Neuronal stem cell (in vitro differentiated cells): Measurements from ENCODE around the gene AJUBA.

Experiments used
- DNase-seq: peaks from one replicate; pipeline ENCODE4 v3.0.0-alpha.2; 2013; ENCODE audit warnings: low spot score
- H2AFZ ChIP-seq: one replicate; pipeline ENCODE4 v1.6.1; 2013; ENCODE audit warnings: mild to moderate bottlenecking, low read length, inconsistent platforms
- H2AK5ac ChIP-seq: 2 replicates; pipeline ENCODE4 v1.6.1; 2013; ENCODE audit warnings: low read depth, mild to moderate bottlenecking, inconsistent platforms, low read length, moderate library complexity, mixed read lengths
- H2BK120ac ChIP-seq: 2 replicates; pipeline ENCODE4 v1.6.1; 2013; ENCODE audit warnings: low read depth, mild to moderate bottlenecking, inconsistent platforms, low read length, moderate library complexity, mixed read lengths
- H2BK12ac ChIP-seq: one replicate; pipeline ENCODE4 v1.6.1; 2013; ENCODE audit warnings: low read length, inconsistent platforms
- H2BK15ac ChIP-seq: 2 replicates; pipeline ENCODE4 v1.6.1; 2013; ENCODE audit warnings: mild to moderate bottlenecking, low read length, inconsistent platforms, mixed read lengths
- H2BK5ac ChIP-seq: one replicate; pipeline ENCODE4 v1.6.1; 2013; ENCODE audit warnings: inconsistent platforms, mild to moderate bottlenecking, low read length, moderate library complexity
- H3K14ac ChIP-seq: one replicate; pipeline ENCODE4 v1.6.1; 2013; ENCODE audit warnings: low read length, inconsistent platforms
- H3K18ac ChIP-seq: 2 replicates; pipeline ENCODE4 v1.6.1; 2013; ENCODE audit warnings: low read length, inconsistent platforms
- H3K23ac ChIP-seq: 2 replicates; pipeline ENCODE4 v1.6.1; 2013; ENCODE audit warnings: low read depth, mild to moderate bottlenecking, mixed read lengths, low read length, inconsistent platforms; ENCODE audit not compliant: poor library complexity
- H3K27ac ChIP-seq: replicated peaks from 3 replicates; pipeline ENCODE4 v1.5.1; 2013; ENCODE audit warnings: low read length, inconsistent platforms
- H3K27me3 ChIP-seq, 3 experiments: 2 replicates each; pipeline ENCODE4 v1.6.1; 2013; ENCODE audit warnings: low read length in 3 of 3, mild to moderate bottlenecking in 2 of 3, inconsistent platforms in 1 of 3, low read depth in 1 of 3, mixed read lengths in 1 of 3, moderate library complexity in 1 of 3; ENCODE audit not compliant: control insufficient read depth in 3 of 3, insufficient read depth in 3 of 3
- H3K36me3 ChIP-seq, 2 donors: replicated peaks in 1 of 2; 2 replicates each; pipeline ENCODE4 v1.6.1; 2013; ENCODE audit warnings: low read length in 2 of 2; ENCODE audit not compliant: control insufficient read depth in 2 of 2, insufficient read depth in 2 of 2
- H3K4ac ChIP-seq: 2 replicates; pipeline ENCODE4 v1.6.1; 2013; ENCODE audit warnings: inconsistent platforms, mild to moderate bottlenecking, low read length, moderate library complexity
- H3K4me1 ChIP-seq, 2 donors: 1 replicate in 1 of 2; 2 replicates in 1 of 2; pipeline ENCODE4 v1.6.1; 2013; ENCODE audit warnings: low read length in 2 of 2, low read depth in 1 of 2; ENCODE audit not compliant: control insufficient read depth in 2 of 2, insufficient read depth in 1 of 2
- H3K4me2 ChIP-seq: one replicate; pipeline ENCODE4 v1.6.1; 2013; ENCODE audit warnings: mild to moderate bottlenecking, low read length, inconsistent platforms; ENCODE audit not compliant: insufficient read depth, poor library complexity, severe bottlenecking
- H3K4me3 ChIP-seq, 2 donors: 2 replicates each; pipeline ENCODE4 v1.5.1; 2013; ENCODE audit warnings: low read length in 2 of 2, mild to moderate bottlenecking in 2 of 2, inconsistent platforms in 1 of 2, moderate library complexity in 1 of 2
- H3K79me1 ChIP-seq: one replicate; pipeline ENCODE4 v1.6.1; 2013; ENCODE audit warnings: low read depth, mild to moderate bottlenecking, inconsistent platforms, low read length, moderate library complexity
- H3K9ac ChIP-seq: one replicate; pipeline ENCODE4 v1.6.1; 2013; ENCODE audit warnings: mild to moderate bottlenecking, low read depth, low read length, inconsistent platforms; ENCODE audit not compliant: poor library complexity
- H3K9me3 ChIP-seq, 2 donors: replicated peaks in 1 of 2; 2 replicates each; pipeline versions ENCODE3 to v1.6.1; 2013; ENCODE audit warnings: low read length in 2 of 2, mild to moderate bottlenecking in 2 of 2, inconsistent platforms in 1 of 2, low read depth in 1 of 2, mixed read lengths in 1 of 2, moderate library complexity in 1 of 2; ENCODE audit not compliant: control insufficient read depth in 2 of 2, insufficient read depth in 1 of 2
- H4K8ac ChIP-seq: one replicate; pipeline ENCODE4 v1.6.1; 2013; ENCODE audit warnings: low read depth, mild to moderate bottlenecking, inconsistent platforms, low read length, moderate library complexity
- H4K91ac ChIP-seq: one replicate; pipeline ENCODE4 v1.6.1; 2013; ENCODE audit warnings: low read length, low read depth, mild to moderate bottlenecking, inconsistent platforms; ENCODE audit not compliant: poor library complexity
- WGBS, 2 donors: extraction: QIAGEN DNeasy Blood & Tissue Kit; methylation state at CpG; one replicate each; pipeline ENCODE4 v1.1.7; 2013; ENCODE audit warnings: missing lambda C conversion rate in 2 of 2, mixed read lengths in 1 of 2; ENCODE audit not compliant: insufficient read length in 2 of 2, insufficient replicate concordance in 1 of 2; ENCODE audit errors: extremely low coverage in 2 of 2; 5-methylcytosine and 5-hydroxymethylcytosine counted together

The AJUBA gene

DNA sequence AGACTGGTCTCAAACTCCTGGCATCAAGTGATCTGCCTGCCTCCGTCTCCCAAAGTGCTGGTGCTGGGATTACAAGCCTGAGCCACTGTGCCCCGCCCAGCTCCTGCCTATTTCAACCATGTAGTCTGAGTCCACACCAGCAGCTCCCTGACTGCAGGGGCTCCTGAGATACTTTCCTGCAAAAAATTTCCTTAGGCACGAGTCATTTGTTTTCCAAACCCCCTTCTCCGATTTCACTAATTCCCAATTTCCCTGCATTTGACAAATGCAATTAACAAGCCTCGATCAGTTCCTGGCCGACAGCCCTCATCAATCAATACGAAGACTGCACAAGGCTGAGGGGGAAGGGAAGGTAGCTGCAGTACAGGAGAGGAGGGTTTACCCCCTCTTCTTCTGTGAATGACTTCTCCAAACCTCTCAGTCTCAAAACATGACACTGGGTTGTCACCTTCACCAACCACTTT lies 42.3 kb upstream of the AJUBA start:
- H4K8ac ChIP-seq, result no peak overlapping the region
- H3K4me2 ChIP-seq, result no peak overlapping the region
- H3K79me1 ChIP-seq, result no peaks in the 10 kb centered on the region
- WGBS, 2 donors, result no CpG with 5 or more reads among the region's 7 CpGs
- no peak overlapping the region for H2AK5ac ChIP-seq
- H2BK5ac ChIP-seq, result no peak overlapping the region
- no peak overlapping the region for H3K4ac ChIP-seq
- H3K23ac ChIP-seq, result no peak overlapping the region
- H4K91ac ChIP-seq, result no peak overlapping the region
- no peak overlapping the region for H2AFZ ChIP-seq
- H2BK15ac ChIP-seq, result no peak overlapping the region
- peaks cover 16 to 55% of the 10 kb centered on the region in 2 donors for H3K36me3 ChIP-seq
- no peak overlapping the region for H3K14ac ChIP-seq
- no peak overlapping the region for H3K4me3 ChIP-seq
- no peaks in the 10 kb centered on the region for H3K9me3 ChIP-seq
- DNase-seq, result no peak
- no peak overlapping the region for H3K18ac ChIP-seq
- H3K27ac ChIP-seq, result no peak overlapping the region
- H3K27me3 ChIP-seq, result no peaks in the 10 kb centered on the region
- no peak overlapping the region for H2BK12ac ChIP-seq
- no peak overlapping the region for H2BK120ac ChIP-seq
- H3K4me1 ChIP-seq, result peaks cover 2 to 13% of the 10 kb centered on the region in 2 donors
- no peak overlapping the region for H3K9ac ChIP-seq

GRCh38 chr14:23023795-23024152 lies 41.4 kb upstream of the AJUBA start:
- H2BK5ac ChIP-seq, result no peak overlapping the region
- no peak overlapping the region for H3K23ac ChIP-seq
- H3K36me3 ChIP-seq, result peaks cover 15 to 47% of the 10 kb centered on the region in 2 donors
- peaks cover 2 to 13% of the 10 kb centered on the region in 2 donors for H3K4me1 ChIP-seq
- H2AFZ ChIP-seq, result no peak overlapping the region
- H3K4me3 ChIP-seq, result no peak overlapping the region
- DNase-seq, result no peak
- no peaks in the 10 kb centered on the region for H3K79me1 ChIP-seq
- no peak overlapping the region for H3K18ac ChIP-seq
- no peak overlapping the region for H3K27ac ChIP-seq
- no peaks in the 10 kb centered on the region for H3K9me3 ChIP-seq
- H4K91ac ChIP-seq, result no peak overlapping the region
- H3K9ac ChIP-seq, result no peak overlapping the region
- H3K14ac ChIP-seq, result no peak overlapping the region
- no peak overlapping the region for H3K4me2 ChIP-seq
- no peak overlapping the region for H2AK5ac ChIP-seq
- no peak overlapping the region for H4K8ac ChIP-seq
- no CpG with 5 or more reads among the region's 2 CpGs for WGBS, 2 donors
- H3K4ac ChIP-seq, result no peak overlapping the region
- no peaks in the 10 kb centered on the region for H3K27me3 ChIP-seq
- H2BK15ac ChIP-seq, result no peak overlapping the region
- no peak overlapping the region for H2BK12ac ChIP-seq
- no peak overlapping the region for H2BK120ac ChIP-seq

DNA sequence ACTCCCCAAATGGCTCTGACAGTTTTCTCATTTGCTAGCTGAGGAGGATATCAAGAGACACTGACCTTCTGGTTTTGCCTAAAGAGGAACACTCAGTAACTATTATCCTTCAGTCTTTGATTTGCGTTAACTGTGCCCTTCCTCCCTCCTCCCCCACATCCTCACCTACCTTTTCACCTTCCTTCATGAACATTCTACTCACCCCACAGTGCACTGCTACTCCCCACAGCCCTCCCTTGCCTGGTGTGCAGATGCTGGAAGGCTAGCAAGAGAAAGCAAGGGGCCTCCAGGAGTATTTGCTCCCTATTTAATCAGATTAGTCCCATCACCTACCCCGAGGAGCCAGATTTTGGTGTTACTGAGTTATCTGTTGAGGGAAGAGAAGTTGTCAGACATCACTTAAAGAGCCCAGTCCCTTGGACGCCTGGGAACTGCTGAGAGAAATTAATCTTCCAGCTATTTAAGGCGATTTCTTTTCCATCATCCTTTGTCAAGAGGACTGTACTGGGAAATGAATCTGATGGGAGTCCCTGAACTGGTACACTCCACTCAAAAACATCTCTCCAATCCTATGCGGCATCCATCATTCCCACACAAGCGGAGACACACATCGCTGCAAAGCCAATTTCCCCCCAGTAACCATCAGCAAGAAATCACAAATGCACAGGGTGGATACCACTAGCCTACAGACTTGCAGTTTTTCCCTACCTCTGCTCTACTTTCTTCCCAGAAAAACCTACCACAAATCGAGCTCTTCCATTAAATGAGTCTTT lies 40.9 kb upstream of the AJUBA start:
- no peak overlapping the region for H4K91ac ChIP-seq
- H3K14ac ChIP-seq, result no peak overlapping the region
- no peak overlapping the region for H2AFZ ChIP-seq
- no peak overlapping the region for H3K4me3 ChIP-seq
- no peak overlapping the region for H3K23ac ChIP-seq
- H3K9me3 ChIP-seq, result no peaks in the 10 kb centered on the region
- no peaks in the 10 kb centered on the region for H3K79me1 ChIP-seq
- H3K27me3 ChIP-seq, result no peaks in the 10 kb centered on the region
- H4K8ac ChIP-seq, result no peak overlapping the region
- H3K27ac ChIP-seq, result no peak overlapping the region
- H3K9ac ChIP-seq, result no peak overlapping the region
- H2BK12ac ChIP-seq, result no peak overlapping the region
- no peak overlapping the region for H2BK15ac ChIP-seq
- H3K18ac ChIP-seq, result no peak overlapping the region
- H3K4ac ChIP-seq, result no peak overlapping the region
- H3K4me2 ChIP-seq, result no peak overlapping the region
- H2AK5ac ChIP-seq, result no peak overlapping the region
- H3K4me1 ChIP-seq, result peaks cover 2 to 13% of the 10 kb centered on the region in 2 donors
- no peak for DNase-seq
- H3K36me3 ChIP-seq, result peaks cover 14 to 42% of the 10 kb centered on the region in 2 donors
- H2BK5ac ChIP-seq, result no peak overlapping the region
- no peak overlapping the region for H2BK120ac ChIP-seq
- no CpG with 5 or more reads among the region's 8 CpGs for WGBS, 2 donors

DNA sequence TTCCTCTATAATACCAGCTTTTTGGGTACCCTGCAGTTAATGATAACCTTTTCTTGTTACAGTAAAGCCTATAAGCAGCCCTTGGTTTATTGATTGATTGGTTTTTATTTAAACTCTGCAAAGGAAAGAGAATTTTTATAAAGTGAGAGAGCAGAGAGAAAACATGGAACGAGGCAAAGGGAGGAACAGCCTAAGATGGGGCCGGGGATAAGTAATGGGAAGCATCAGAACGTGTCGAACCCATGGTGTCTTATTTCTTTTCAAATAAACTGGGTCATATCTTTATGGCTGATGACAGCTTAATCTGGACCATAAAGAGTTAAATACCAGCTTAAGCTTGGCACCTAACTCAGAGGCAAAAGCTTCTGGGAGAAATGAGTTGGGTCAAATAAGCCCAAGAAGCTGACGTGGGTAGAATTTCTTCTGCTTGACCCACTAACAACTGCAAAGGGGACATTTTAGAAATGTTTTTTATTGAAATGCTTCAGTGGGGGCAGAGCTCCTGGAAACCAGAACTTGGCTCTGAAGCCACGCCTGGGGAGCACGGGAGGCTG lies 39.6 kb upstream of the AJUBA start:
- Histone ChIP-seq H3K27me3 (no peaks in the 10 kb centered on the region), H4K8ac (no peak overlapping the region), H2BK15ac (no peak overlapping the region), H3K4ac (no peak overlapping the region), H2AFZ (no peak overlapping the region), H3K18ac (no peak overlapping the region), H2AK5ac (no peak overlapping the region), H3K79me1 (no peaks in the 10 kb centered on the region), H3K23ac (no peak overlapping the region), H3K9me3 (no peaks in the 10 kb centered on the region), H4K91ac (no peak overlapping the region), H3K4me2 (no peak overlapping the region), H2BK120ac (no peak overlapping the region), H3K14ac (no peak overlapping the region), H3K4me3 (no peak overlapping the region), H2BK12ac (no peak overlapping the region), H3K27ac (no peak overlapping the region), H3K4me1 (peaks cover 2 to 13% of the 10 kb centered on the region in 2 donors), H3K36me3 (peaks cover 12 to 32% of the 10 kb centered on the region in 2 donors), H3K9ac (no peak overlapping the region), H2BK5ac (no peak overlapping the region)
- no peak for DNase-seq
- WGBS, 2 donors, result no CpG with 5 or more reads among the region's 7 CpGs
